ENCODE results near the gene ASB15.

Gene ASB15

GRCh38 chr7:123583821-123584220 is 17.8 kb upstream of the ASB15 start:
- H3K27ac ChIP-seq: no peak overlapping the region
- H2AFZ ChIP-seq: no peak overlapping the region
- H3K9me3 ChIP-seq (ENCODE audit: control insufficient read depth, low read length): no peaks in the 10 kb centered on the region
- H3K9ac ChIP-seq: no peak overlapping the region
- TF ChIP-seq, protein P1, sequence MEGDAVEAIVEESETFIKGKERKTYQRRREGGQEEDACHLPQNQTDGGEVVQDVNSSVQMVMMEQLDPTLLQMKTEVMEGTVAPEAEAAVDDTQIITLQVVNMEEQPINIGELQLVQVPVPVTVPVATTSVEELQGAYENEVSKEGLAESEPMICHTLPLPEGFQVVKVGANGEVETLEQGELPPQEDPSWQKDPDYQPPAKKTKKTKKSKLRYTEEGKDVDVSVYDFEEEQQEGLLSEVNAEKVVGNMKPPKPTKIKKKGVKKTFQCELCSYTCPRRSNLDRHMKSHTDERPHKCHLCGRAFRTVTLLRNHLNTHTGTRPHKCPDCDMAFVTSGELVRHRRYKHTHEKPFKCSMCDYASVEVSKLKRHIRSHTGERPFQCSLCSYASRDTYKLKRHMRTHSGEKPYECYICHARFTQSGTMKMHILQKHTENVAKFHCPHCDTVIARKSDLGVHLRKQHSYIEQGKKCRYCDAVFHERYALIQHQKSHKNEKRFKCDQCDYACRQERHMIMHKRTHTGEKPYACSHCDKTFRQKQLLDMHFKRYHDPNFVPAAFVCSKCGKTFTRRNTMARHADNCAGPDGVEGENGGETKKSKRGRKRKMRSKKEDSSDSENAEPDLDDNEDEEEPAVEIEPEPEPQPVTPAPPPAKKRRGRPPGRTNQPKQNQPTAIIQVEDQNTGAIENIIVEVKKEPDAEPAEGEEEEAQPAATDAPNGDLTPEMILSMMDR (IDR thresholded peaks at IDR 0.05): no peak
- H3K27me3 ChIP-seq (ENCODE audit: control insufficient read depth, insufficient read depth, low read length): no peaks in the 10 kb centered on the region
- H3K4me1 ChIP-seq: no peaks in the 10 kb centered on the region
- H3K36me3 ChIP-seq (ENCODE audit: control insufficient read depth, insufficient read depth, low read length): no peaks in the 10 kb centered on the region
- no peaks in the 10 kb centered on the region for H3K79me2 ChIP-seq
- H3K4me2 ChIP-seq (ENCODE audit: low read length): no peak overlapping the region
- H3K4me3 ChIP-seq (ENCODE audit: low read depth, low read length): no peak overlapping the region

GRCh38 chr7:123588376-123588775 is 13.2 kb upstream of the ASB15 start:
- Histone ChIP-seq H3K9ac (no peak overlapping the region), H3K4me1 (no peaks in the 10 kb centered on the region), H3K4me2 (ENCODE audit: low read length) (no peak overlapping the region), H3K9me3 (ENCODE audit: control insufficient read depth, low read length) (no peaks in the 10 kb centered on the region), H3K27ac (no peak overlapping the region), H3K4me3 (ENCODE audit: low read depth, low read length) (no peak overlapping the region), H2AFZ (no peak overlapping the region), H3K27me3 (ENCODE audit: control insufficient read depth, insufficient read depth, low read length) (no peaks in the 10 kb centered on the region), H3K36me3 (ENCODE audit: control insufficient read depth, insufficient read depth, low read length) (no peaks in the 10 kb centered on the region), H3K79me2 (no peaks in the 10 kb centered on the region)
- TF ChIP-seq, protein P1 (IDR thresholded peaks at IDR 0.05): no peak

GRCh38 chr7:123594813-123595241 is 6.8 kb upstream of the ASB15 start:
- Histone ChIP-seq H3K27me3 (ENCODE audit: control insufficient read depth, insufficient read depth, low read length) (no peaks in the 10 kb centered on the region), H3K79me2 (no peaks in the 10 kb centered on the region), H3K9me3 (ENCODE audit: control insufficient read depth, low read length) (no peaks in the 10 kb centered on the region), H3K9ac (no peak overlapping the region), H3K4me3 (ENCODE audit: low read depth, low read length) (no peak overlapping the region), H3K36me3 (ENCODE audit: control insufficient read depth, insufficient read depth, low read length) (no peaks in the 10 kb centered on the region), H2AFZ (no peak overlapping the region), H3K4me2 (ENCODE audit: low read length) (no peak overlapping the region), H3K4me1 (no peaks in the 10 kb centered on the region), H3K27ac (no peak overlapping the region)
- TF ChIP-seq, protein P1 (IDR thresholded peaks at IDR 0.05): no peak

DNA sequence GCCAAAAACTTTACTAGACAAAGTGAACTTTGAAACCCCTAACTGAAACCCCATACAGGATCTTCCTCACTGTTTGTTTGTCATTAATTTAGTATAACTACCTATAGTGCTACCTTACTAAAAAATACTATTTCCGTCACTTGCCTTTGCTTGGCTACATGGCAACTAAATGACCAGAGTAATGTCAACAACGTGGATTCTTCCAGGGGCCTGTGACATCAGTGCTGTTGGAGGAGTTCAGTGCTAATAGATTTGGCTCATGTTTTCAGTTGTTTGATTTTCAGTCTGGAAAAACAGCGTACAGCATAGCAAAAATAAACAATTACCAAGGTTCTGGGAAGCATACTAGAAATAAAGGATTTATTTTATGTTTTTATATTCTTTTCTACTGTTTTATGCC is 3.0 kb upstream of the ASB15 start:
- H3K9me3 ChIP-seq (ENCODE audit: control insufficient read depth, low read length): no peaks in the 10 kb centered on the region
- no peaks in the 10 kb centered on the region for H3K27me3 ChIP-seq (ENCODE audit: control insufficient read depth, insufficient read depth, low read length)
- no peaks in the 10 kb centered on the region for H3K36me3 ChIP-seq (ENCODE audit: control insufficient read depth, insufficient read depth, low read length)
- no peaks in the 10 kb centered on the region for H3K4me1 ChIP-seq
- H3K27ac ChIP-seq: no peak overlapping the region
- no peaks in the 10 kb centered on the region for H3K79me2 ChIP-seq
- TF ChIP-seq, protein P1 (IDR thresholded peaks at IDR 0.05): no peak
- H3K4me3 ChIP-seq (ENCODE audit: low read depth, low read length): no peak overlapping the region
- no peak overlapping the region for H3K9ac ChIP-seq
- no peak overlapping the region for H2AFZ ChIP-seq
- H3K4me2 ChIP-seq (ENCODE audit: low read length): no peak overlapping the region

DNA sequence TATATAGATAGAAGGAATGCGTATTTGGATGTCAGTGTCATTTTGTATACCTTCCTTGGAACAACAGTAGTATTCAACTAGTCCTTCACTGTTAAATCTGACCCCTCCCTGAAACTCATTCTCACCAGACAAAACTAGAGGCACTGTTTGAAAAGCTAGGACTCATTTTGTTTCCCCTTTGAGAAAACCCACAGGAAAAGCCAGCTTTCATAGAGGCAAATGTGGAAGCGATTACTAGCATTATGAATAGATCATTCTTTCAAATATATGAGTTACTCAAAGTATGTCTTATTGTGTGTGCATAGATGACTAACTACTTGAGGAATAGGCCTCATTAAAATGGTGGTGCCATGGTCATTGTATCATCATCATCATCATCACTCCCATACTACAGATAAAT is 1.9 kb upstream of the ASB15 start:
- no peak overlapping the region for H3K4me3 ChIP-seq (ENCODE audit: low read depth, low read length)

More for the DNA sequence above, 1.9 kb upstream of the ASB15 start:
- H3K9ac ChIP-seq: no peak overlapping the region
- H3K36me3 ChIP-seq (ENCODE audit: control insufficient read depth, insufficient read depth, low read length): no peaks in the 10 kb centered on the region
- TF ChIP-seq, protein P1 (IDR thresholded peaks at IDR 0.05): no peak
- H3K4me2 ChIP-seq (ENCODE audit: low read length): no peak overlapping the region
- no peaks in the 10 kb centered on the region for H3K79me2 ChIP-seq
- no peak overlapping the region for H2AFZ ChIP-seq
- H3K4me1 ChIP-seq: no peaks in the 10 kb centered on the region
- H3K27ac ChIP-seq: no peak overlapping the region
- no peaks in the 10 kb centered on the region for H3K27me3 ChIP-seq (ENCODE audit: control insufficient read depth, insufficient read depth, low read length)
- no peaks in the 10 kb centered on the region for H3K9me3 ChIP-seq (ENCODE audit: control insufficient read depth, low read length)
